HG03045 (cell line): Measurements from ENCODE around the gene GRAMD2A.
"Not testable (repeated sequence)": the region's sequence is repeated elsewhere in the genome, so short reads cannot be mapped to it uniquely, and the experiment has no call there.

Experiments
- ATAC-seq: cut with Tn5 transposase; IDR thresholded peaks from one replicate; pipeline ENCODE4 v1.9.1; 2021; ENCODE audit warnings: mild to moderate bottlenecking, moderate library complexity; ENCODE audit not compliant: unreplicated experiment

GRAMD2A gene

GRCh38 chr15:72192416-72192815 is 5.2 kb downstream of the GRAMD2A start:
- ATAC-seq, result no peak

DNA sequence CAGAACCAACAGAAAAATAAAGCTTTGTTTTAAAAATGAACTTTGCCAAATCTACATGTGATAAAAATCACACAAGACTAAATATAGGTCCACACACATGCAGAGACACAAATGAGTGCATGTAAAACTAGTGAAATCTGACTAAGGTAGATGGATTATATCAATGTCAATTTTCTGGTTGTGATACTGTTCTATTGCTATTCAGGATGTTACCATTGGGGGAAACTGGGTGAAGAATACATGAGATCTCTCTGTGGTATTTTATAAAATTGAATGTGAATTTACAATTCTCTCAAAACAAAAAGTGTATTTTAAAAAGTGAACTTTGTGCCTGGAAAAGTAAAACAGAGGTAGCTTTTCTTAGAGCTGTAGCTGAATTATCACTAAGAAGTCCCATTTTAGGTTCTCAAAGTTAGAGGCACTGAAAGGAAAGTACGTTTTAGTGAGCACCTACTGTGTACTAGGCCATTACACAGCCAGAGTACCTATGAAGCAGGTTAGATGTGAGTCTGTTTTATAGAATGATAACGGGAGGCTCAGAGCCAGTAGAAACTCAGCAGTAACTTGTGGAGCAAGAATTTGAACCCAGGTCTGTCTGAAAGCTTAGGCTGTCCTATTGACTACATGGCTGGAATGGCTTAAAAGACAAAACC is 8.2 kb downstream of the GRAMD2A start:
- no peak for ATAC-seq

DNA sequence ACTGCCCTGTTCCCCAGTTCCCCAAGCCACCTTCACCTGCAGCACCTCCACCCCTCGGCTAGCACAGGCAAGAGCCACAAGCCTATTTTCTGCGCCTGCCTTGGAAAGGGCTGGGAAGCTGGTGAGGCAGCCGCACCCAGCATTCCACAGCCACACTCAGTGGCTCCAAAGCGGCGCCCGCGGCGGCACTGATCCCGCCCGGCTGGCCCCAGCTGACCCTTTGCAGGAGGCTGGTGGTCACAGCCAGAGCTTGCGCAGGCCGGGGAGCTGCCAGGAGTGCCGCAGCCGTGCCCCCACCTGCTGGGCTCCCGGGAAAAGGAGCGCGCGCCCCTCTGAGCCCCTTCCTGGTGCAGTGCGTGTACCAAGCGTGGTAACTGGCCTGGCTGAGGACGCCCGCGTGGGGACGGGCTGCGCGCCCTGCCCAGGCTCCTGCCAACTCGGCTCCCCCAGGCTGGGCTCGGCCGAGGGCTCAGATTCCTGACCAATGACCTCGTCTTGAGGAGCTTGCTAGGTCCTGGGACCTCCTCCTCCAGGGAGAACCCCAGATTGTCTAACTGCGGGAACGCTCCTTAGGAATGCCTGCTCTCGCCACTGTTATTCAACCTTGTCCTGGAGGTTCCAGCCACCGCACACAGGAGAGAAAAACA is 13.3 kb downstream of the GRAMD2A start:
- ATAC-seq, result no peak

- no peak for ATAC-seq
These were observed 13.8 kb downstream of the GRAMD2A start for GRCh38 chr15:72183781-72184164.

- no peak for ATAC-seq
These were observed 14.9 kb downstream of the GRAMD2A start for GRCh38 chr15:72182673-72183072.

- no peak for ATAC-seq
These were observed 15.3 kb downstream of the GRAMD2A start for GRCh38 chr15:72182244-72182643.

- ATAC-seq, result no peak
These were observed 16.7 kb downstream of the GRAMD2A start for GRCh38 chr15:72180761-72181324.

- no peak for ATAC-seq
These were observed 17.5 kb downstream of the GRAMD2A start for GRCh38 chr15:72179950-72180581.

DNA sequence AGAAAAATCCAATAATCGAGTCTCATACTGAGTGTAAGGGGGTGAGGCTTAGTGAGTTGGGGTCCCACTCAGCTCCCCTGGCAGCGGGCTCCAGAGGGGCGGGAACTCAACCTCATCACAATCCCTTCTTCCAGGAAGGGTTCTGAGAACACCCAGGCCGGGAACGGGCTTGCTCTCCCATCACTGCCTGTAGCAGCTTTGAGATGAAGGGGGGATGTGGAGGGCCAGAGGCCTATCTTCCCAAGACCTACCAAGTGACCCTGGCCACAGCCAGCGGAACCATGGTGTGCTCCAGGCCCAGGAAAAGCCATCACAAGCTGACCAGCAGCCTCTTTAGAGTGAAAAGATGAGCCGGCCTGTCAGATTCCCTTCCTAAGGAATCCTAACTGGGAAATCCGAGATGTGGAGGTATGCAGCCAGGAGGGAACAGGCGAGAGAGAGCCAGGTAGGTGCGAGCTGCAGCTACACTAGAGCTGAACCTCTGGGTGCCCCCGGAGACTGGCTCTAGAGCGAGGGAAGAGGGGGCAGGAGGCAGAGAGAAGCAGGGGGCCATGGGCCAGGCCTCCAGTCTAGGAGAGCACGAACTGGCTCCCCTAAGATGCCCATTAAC is 18.5 kb downstream of the GRAMD2A start:
- no peak for ATAC-seq

- ATAC-seq, result no peak
These were observed 20.8 kb downstream of the GRAMD2A start for GRCh38 chr15:72176743-72177142.

DNA sequence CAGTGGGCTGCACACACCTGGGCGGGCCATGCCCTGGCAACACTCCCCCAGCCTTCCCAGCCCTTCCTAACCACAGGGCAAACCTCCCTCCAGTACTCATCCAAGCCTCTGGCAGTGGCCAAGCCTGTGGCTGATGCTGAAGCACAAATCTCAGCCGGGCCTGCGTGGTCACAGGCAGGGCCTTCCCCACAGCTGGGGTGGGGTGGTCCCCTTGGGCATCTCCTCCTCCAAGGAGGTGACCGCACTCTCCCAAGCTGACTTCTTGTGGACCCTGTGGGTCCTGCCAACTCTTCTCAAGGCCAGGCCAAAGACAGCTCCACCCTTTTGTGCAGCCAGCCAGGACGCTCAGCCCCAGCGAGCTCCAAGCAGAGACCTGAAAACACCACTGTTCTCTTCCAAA is 21.4 kb downstream of the GRAMD2A start:
- ATAC-seq, result no peak

DNA sequence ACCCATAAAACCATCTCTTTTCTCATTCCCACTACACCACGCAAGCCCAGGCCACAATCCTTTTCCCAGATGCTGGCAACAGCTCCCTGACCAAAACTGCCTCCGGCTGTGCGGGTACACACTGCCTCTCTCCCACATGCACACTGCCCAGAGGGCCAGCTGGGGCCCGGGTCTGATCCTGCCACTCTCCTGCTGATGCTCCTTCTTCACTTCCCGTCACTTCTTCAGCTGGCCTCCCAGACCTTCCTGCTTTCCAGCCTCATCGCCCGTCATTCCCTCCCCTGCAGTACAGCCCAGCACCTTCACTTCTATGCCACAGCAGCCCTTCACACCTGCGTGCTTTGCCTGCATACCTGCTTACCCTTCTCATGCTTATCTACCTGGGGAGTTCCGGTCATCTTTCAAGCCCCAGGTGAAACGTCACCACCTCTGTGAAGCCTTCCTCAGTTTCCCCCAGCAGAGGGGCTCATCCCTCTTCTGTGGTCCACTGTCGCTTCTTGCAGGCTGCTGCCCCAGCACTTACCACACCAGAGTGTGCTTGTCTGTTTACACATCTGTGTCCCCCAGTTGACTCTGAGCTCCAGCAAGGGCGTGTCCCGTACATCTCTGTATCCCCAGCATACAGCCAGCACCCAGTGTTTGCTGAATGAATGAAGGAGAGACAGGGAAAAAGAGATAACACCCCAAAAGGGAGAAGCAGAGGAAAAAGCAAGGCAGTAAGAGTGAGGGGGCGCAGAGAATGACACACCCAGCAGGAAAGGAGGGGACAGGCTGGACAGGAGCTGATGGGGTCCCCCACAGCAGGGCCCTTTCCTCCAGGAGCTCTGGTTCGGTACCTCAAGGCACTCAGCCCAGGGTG is 22.2 kb downstream of the GRAMD2A start:
- no peak for ATAC-seq

GRCh38 chr15:72174551-72175165 is 22.9 kb downstream of the GRAMD2A start:
- ATAC-seq, result no peak

- ATAC-seq, result no peak
These were observed 23.6 kb downstream of the GRAMD2A start for GRCh38 chr15:72173864-72174550.

DNA sequence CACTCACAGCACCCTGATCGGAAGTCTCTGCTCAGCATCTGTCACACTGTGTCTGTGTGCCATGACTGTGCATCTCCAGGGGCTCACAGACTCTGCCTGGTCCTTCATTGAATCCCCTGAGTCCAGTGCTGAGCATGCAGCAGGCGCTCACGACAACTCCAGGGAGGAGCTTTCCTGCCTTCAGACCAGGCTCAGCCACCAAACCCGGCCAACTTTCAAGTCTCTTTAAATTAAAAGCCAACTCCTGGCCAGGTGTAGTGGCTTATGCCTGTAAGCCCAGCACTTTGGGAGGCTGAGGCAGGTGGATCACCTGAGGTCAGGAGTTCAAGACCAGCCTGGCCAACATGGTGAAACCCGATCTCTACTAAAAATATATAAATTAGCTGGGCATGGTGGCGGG is 24.2 kb downstream of the GRAMD2A start:
- ATAC-seq, result no peak

GRCh38 chr15:72172796-72173195 is 24.8 kb downstream of the GRAMD2A start:
- no peak for ATAC-seq

DNA sequence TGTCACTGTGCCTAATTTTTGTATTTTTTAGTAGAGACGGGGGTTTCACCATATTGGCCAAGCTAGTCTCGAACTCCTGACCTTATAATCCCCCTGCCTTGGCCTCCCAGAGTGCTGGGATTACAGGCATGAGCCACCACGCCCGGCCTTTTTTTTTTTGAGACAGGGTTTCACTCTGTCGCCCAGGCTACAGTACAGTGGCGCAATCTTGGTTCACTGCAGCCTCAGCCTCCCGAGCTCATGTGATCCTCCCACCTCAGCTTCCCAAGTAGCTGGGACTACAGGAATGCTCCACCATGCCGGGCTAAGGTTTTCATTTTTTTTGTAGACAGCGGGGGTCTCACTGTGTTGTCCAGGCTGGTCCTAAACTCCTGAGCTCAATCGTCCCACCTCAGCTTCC is 25.6 kb downstream of the GRAMD2A start:
- ATAC-seq, result not testable (repeated sequence)

GRCh38 chr15:72170691-72171090 is 26.9 kb downstream of the GRAMD2A start:
- no peak for ATAC-seq

GRCh38 chr15:72169921-72170611 is 27.5 kb downstream of the GRAMD2A start:
- no peak for ATAC-seq
